Subcutaneous adipose tissue (tissue), 4 donors: Measurements from ENCODE around the gene KCND2. TPM values are rescaled to one million over a fixed set of nuclear protein-coding genes. Genes with fewer than 3 reads are reported as not detected.

ENCODE experiments used
- CTCF ChIP-seq: fragments of 450-650 bp; IDR thresholded peaks from one replicate; pipeline ENCODE4 v1.5.1; 2016; ENCODE audit warnings: low read depth, mild to moderate bottlenecking, control low read depth, antibody characterized with exemption, moderate library complexity
- total RNA-seq, 4 donors: library from RNA; depleted of rRNA; stranded (reverse); fragments of >200 nt; gene quantifications; one replicate each; pipeline ENCODE4 v1.1.0, GENCODE V29; 2016

The KCND2 gene
- total RNA-seq, 4 donors from 2014 or later: 1.5 to 8.0 (median 1.8) TPM

- no peak for TF ChIP-seq CTCF
These were observed 468.5 kb downstream of the KCND2 start for GRCh38 chr7:120741371-120742042.

GRCh38 chr7:120742372-120742771 is 469.4 kb downstream of the KCND2 start:
- TF ChIP-seq CTCF: no peak

- no peak for TF ChIP-seq CTCF
These were observed 470.2 kb downstream of the KCND2 start for GRCh38 chr7:120743128-120743527.

- TF ChIP-seq CTCF: no peak
These were observed 487.1 kb downstream of the KCND2 start for GRCh38 chr7:120760050-120760449.

GRCh38 chr7:120760851-120761250 is 487.9 kb downstream of the KCND2 start:
- no peak for TF ChIP-seq CTCF

- no peak for TF ChIP-seq CTCF
These were observed 497.2 kb downstream of the KCND2 start for GRCh38 chr7:120770206-120770605.

GRCh38 chr7:120774481-120774880 is 501.5 kb downstream of the KCND2 start:
- no peak for TF ChIP-seq CTCF
